Activated naive CD8-positive, alpha-beta T cell treated with anti-CD3 and anti-CD28 coated beads for 36 hours (primary cell): ENCODE measurements around the gene MAMSTR. TPM values are rescaled to one million over a fixed set of nuclear protein-coding genes. Genes with fewer than 3 reads are reported as not detected.
"Not testable (repeated sequence)": the region's sequence is repeated elsewhere in the genome, so short reads cannot be mapped to it uniquely, and the experiment has no call there.

ENCODE experiments used
- DNase-seq: peaks from one replicate; pipeline ENCODE4 v3.0.0; 2021
- H3K27ac Mint-ChIP-seq: one replicate; pipeline ENCODE4 v1.8.0; 2022; ENCODE audit warnings: mild to moderate bottlenecking, moderate library complexity, mixed read lengths
- H3K27me3 Mint-ChIP-seq: one replicate; pipeline ENCODE4 v1.8.0; 2022; ENCODE audit warnings: mild to moderate bottlenecking, mixed read lengths
- H3K36me3 Mint-ChIP-seq: one replicate; pipeline ENCODE4 v1.8.0; 2021; ENCODE audit warnings: mild to moderate bottlenecking, mixed read lengths
- H3K4me1 Mint-ChIP-seq: one replicate; pipeline ENCODE4 v1.8.0; 2021; ENCODE audit warnings: mixed read lengths
- H3K4me3 Mint-ChIP-seq: one replicate; pipeline ENCODE4 v1.8.0; 2022; ENCODE audit warnings: mild to moderate bottlenecking, moderate library complexity, mixed read lengths
- H3K9me3 Mint-ChIP-seq: one replicate; pipeline ENCODE4 v1.8.0; 2022; ENCODE audit warnings: mixed read lengths
- total RNA-seq, 2 experiments: library from RNA; stranded (reverse); gene quantifications; one replicate each; pipeline ENCODE4 v1.2.3, GENCODE V29; 2021

MAMSTR gene
- total RNA-seq, 2 experiments from 2014 or later = 0.41 to 0.46 TPM

- H3K27ac Mint-ChIP-seq, DNase-seq, H3K4me1 Mint-ChIP-seq, H3K9me3 Mint-ChIP-seq, H3K36me3 Mint-ChIP-seq, H3K4me3 Mint-ChIP-seq: not testable (repeated sequence)
- peaks cover 24% of the 10 kb centered on the region for H3K27me3 Mint-ChIP-seq
These were observed 25.9 kb downstream of the MAMSTR start for GRCh38 chr19:48693629-48694028.

DNA sequence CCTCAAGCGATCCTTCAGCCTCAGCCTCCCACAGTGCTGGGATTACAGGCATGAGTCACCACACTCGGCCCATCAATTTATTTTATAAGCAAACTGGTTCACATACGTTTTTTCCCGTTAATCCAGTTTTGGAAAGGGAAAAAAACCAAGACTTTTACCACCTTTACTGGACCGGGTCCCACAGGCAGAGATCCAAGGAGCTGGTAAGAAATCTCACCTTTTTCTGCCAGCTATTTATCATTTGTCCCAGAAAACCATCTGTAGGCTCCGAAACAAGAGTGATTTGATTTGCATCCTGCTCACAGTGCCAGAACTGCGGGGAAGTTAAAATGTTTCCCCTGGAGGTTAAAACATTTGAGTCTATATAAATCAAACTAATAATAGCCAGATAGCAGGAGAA, 30.1 kb downstream of the MAMSTR start:
- no peak for DNase-seq
- Mint-ChIP-seq H3K9me3 (no peaks in the 10 kb centered on the region), H3K27me3 (no peaks in the 10 kb centered on the region), H3K36me3 (no peaks in the 10 kb centered on the region), H3K27ac (no peak overlapping the region), H3K4me1 (no peaks in the 10 kb centered on the region), H3K4me3 (no peak overlapping the region)

DNA sequence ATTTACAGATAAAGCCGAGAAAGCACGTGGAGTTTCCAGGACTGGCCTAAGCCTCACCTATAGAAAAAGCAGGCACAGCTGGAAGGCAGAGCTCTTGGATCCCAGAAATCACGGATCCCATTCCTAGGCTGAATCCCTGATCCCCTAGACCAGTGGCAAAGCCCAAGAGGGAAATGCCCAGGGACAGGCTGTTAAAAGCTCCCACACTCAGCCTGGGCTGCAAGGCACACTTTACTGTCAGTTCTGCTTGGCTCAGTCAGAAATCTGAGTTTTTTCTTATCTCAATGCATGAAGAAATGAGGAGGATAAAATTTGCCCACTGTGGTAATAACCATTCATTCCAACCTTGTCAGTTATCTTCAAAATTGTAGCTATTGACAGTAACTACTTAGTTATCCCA, 31.7 kb downstream of the MAMSTR start:
- H3K4me3 Mint-ChIP-seq = no peak overlapping the region
- H3K4me1 Mint-ChIP-seq = peaks cover 1% of the 10 kb centered on the region
- DNase-seq = no peak
- H3K9me3 Mint-ChIP-seq = no peaks in the 10 kb centered on the region
- H3K36me3 Mint-ChIP-seq = no peaks in the 10 kb centered on the region
- no peak overlapping the region for H3K27ac Mint-ChIP-seq
- no peaks in the 10 kb centered on the region for H3K27me3 Mint-ChIP-seq

DNA sequence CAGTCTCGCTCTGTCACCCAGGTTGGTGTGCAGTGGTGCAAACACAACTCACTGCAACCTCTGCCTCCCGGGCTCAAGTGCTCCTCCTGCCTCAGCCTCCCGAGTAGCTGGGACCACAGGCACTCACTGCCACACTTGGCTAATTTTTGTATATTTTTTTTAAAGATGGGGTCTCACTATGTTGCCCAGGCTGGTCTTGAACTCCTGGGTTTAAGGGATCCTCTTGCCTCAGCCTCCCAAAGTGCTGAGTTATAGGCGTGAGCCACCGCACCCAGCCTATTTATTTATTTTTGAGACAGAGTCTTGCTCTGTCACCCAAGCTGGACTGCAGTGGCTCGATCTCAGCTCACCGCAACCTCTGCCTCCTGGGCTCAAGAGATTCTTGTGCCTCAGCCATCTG, 32.9 kb downstream of the MAMSTR start:
- not testable (repeated sequence) for H3K4me1 Mint-ChIP-seq, H3K9me3 Mint-ChIP-seq, H3K4me3 Mint-ChIP-seq, DNase-seq, H3K27me3 Mint-ChIP-seq, H3K27ac Mint-ChIP-seq, H3K36me3 Mint-ChIP-seq

DNA sequence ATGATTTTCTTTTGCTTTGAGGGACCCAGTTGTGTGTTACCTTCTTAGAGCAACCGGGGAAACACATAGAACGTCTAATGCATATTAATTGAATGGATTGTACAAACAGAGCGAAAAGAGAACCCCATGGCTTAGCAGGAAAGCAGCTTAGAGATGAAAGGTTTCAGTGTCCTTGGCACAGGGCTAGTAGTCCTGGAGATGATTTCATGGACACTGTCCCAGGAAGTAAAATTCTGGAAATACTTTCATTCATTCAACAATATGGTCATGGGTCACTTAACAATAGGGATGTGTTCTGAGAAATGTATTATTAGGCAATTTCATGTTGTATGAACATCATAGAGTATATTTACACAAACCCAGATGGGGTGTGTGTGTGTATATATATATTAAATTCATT, 33.4 kb downstream of the MAMSTR start:
- H3K4me3 Mint-ChIP-seq = no peak overlapping the region

DNA sequence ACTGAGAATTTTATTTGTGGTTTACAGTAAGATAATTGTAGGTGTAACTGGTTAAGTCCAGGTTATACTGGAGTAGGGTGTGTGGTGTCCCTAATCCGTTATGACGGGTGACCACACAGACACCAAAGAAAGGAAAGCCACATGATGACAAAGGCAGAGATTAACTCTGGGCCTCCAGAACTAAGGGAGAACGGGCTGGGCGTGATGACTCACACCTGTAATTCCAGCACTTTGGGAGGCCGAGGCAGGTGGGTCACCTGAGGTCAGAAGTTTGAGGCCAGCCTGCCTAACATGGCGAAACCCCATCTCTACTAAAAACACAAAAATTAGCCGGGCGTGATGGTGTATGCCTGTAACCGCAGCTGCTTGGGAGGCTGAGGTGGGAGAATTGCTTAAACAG, 33.9 kb downstream of the MAMSTR start:
- Mint-ChIP-seq H3K9me3 (no peaks in the 10 kb centered on the region), H3K27ac (no peak overlapping the region), H3K4me3 (no peak overlapping the region), H3K27me3 (no peaks in the 10 kb centered on the region), H3K36me3 (no peaks in the 10 kb centered on the region), H3K4me1 (peaks cover 1% of the 10 kb centered on the region)
- no peak for DNase-seq

More for the DNA sequence above, 33.4 kb downstream of the MAMSTR start:
- Mint-ChIP-seq H3K9me3 (no peaks in the 10 kb centered on the region), H3K4me1 (peaks cover 1% of the 10 kb centered on the region), H3K27me3 (no peaks in the 10 kb centered on the region), H3K36me3 (no peaks in the 10 kb centered on the region), H3K27ac (no peak overlapping the region)
- DNase-seq = no peak

DNA sequence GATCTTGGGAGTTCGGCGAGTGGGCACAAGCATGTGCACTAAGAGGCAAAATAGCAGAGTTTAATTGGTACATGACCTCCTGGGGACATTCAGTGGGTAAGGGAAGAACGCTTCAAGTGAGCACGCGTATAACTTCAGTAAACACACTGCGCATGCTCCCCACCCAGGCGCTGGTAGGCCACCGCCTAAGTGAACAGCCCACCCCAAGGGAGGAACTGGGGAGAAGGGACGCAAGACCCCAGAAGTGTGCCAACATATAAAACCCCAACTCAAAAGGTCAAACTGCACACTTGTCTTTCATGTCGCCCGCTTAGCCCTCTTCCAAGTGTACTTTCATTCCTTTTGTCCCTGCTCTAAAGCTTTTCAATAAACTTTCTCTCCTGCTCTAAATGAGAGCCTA, 36.2 kb downstream of the MAMSTR start:
- Mint-ChIP-seq H3K27ac (no peak overlapping the region), H3K4me3 (peak overlapping the region; percentile 50), H3K4me1 (peaks cover 1% of the 10 kb centered on the region), H3K9me3 (no peaks in the 10 kb centered on the region), H3K36me3 (no peaks in the 10 kb centered on the region), H3K27me3 (no peaks in the 10 kb centered on the region)
- DNase-seq = peak; percentile 41

- no peak for DNase-seq
- H3K4me3 Mint-ChIP-seq = no peak overlapping the region
- no peaks in the 10 kb centered on the region for H3K27me3 Mint-ChIP-seq
- no peaks in the 10 kb centered on the region for H3K36me3 Mint-ChIP-seq
- H3K4me1 Mint-ChIP-seq = peaks cover 1% of the 10 kb centered on the region
- H3K9me3 Mint-ChIP-seq = no peaks in the 10 kb centered on the region
- no peak overlapping the region for H3K27ac Mint-ChIP-seq
These were observed 38.4 kb downstream of the MAMSTR start for GRCh38 chr19:48681127-48681470.

GRCh38 chr19:48680436-48681126, 38.9 kb downstream of the MAMSTR start:
- Mint-ChIP-seq H3K36me3 (no peaks in the 10 kb centered on the region), H3K4me3 (no peak overlapping the region), H3K27me3 (no peaks in the 10 kb centered on the region), H3K4me1 (peaks cover 1% of the 10 kb centered on the region), H3K9me3 (no peaks in the 10 kb centered on the region), H3K27ac (no peak overlapping the region)
- DNase-seq = no peak

GRCh38 chr19:48680006-48680405, 39.5 kb downstream of the MAMSTR start:
- not testable (repeated sequence) for H3K9me3 Mint-ChIP-seq, H3K27ac Mint-ChIP-seq, H3K27me3 Mint-ChIP-seq

DNA sequence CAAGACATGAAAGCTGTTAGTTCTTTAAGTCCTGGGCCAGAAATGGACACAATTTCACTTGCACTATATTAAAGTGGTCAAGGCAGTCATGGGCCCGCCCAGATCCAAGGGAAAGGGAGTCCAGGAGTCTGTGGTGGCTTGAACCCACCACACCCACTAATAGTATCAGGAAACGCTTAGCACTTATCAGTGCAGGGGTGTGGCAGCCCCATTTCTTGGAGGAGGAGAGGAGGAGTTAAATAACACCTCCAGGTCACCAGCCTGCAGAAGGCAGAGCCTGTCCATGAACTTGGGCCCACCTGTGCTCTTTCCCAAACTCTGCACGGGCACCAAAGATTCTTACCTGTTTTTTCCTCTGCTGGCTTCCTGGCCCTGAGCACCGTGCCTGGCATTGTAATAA, 41.3 kb downstream of the MAMSTR start:
- H3K27me3 Mint-ChIP-seq = no peaks in the 10 kb centered on the region
- no peak overlapping the region for H3K4me3 Mint-ChIP-seq
- H3K27ac Mint-ChIP-seq = no peak overlapping the region
- no peaks in the 10 kb centered on the region for H3K36me3 Mint-ChIP-seq
- H3K9me3 Mint-ChIP-seq = no peaks in the 10 kb centered on the region
- peaks cover 8% of the 10 kb centered on the region for H3K4me1 Mint-ChIP-seq
- no peak for DNase-seq

More at GRCh38 chr19:48680006-48680405, 39.5 kb downstream of the MAMSTR start:
- H3K4me3 Mint-ChIP-seq, H3K4me1 Mint-ChIP-seq, H3K36me3 Mint-ChIP-seq, DNase-seq: not testable (repeated sequence)

- no peak overlapping the region for H3K27ac Mint-ChIP-seq
- peaks cover 7% of the 10 kb centered on the region for H3K4me1 Mint-ChIP-seq
- H3K4me3 Mint-ChIP-seq = no peak overlapping the region
- H3K27me3 Mint-ChIP-seq = no peaks in the 10 kb centered on the region
- H3K9me3 Mint-ChIP-seq = no peaks in the 10 kb centered on the region
- H3K36me3 Mint-ChIP-seq = no peaks in the 10 kb centered on the region
- no peak for DNase-seq
These were observed 42.6 kb downstream of the MAMSTR start for GRCh38 chr19:48676887-48677286.

- Mint-ChIP-seq H3K4me3 (no peak overlapping the region), H3K27ac (no peak overlapping the region), H3K36me3 (no peaks in the 10 kb centered on the region), H3K27me3 (no peaks in the 10 kb centered on the region), H3K9me3 (no peaks in the 10 kb centered on the region), H3K4me1 (peaks cover 7% of the 10 kb centered on the region)
- DNase-seq = no peak
These were observed 43.0 kb downstream of the MAMSTR start for GRCh38 chr19:48676487-48676886.

- no peaks in the 10 kb centered on the region for H3K36me3 Mint-ChIP-seq
- H3K9me3 Mint-ChIP-seq = no peaks in the 10 kb centered on the region
- no peaks in the 10 kb centered on the region for H3K27me3 Mint-ChIP-seq
- peak overlapping the region; percentile 25 for H3K4me3 Mint-ChIP-seq
- no peak overlapping the region for H3K27ac Mint-ChIP-seq
- DNase-seq = peak; percentile 76
- H3K4me1 Mint-ChIP-seq = peaks cover 7% of the 10 kb centered on the region
These were observed 44.4 kb downstream of the MAMSTR start for GRCh38 chr19:48674921-48675824.

- no peak for DNase-seq
- Mint-ChIP-seq H3K9me3 (peaks cover 3% of the 10 kb centered on the region), H3K36me3 (no peaks in the 10 kb centered on the region), H3K27me3 (no peaks in the 10 kb centered on the region), H3K4me3 (no peak overlapping the region), H3K27ac (no peak overlapping the region), H3K4me1 (peaks cover 7% of the 10 kb centered on the region)
These were observed 45.2 kb downstream of the MAMSTR start for GRCh38 chr19:48674216-48674809.
